Stimulated activated CD4-positive, alpha-beta T cell treated with anti-CD3 and anti-CD28 coated beads, Interleukin-1b, Interleukin-23, amount 100 ng/mL, for 48 hours (primary cell): Measurements from ENCODE around the gene GDF9.
A peak's percentile ranks its signal among the peaks of the same experiment; 100 is the strongest.

Source experiments
- DNase-seq: peaks from one replicate; pipeline ENCODE4 v3.0.0-alpha.2; 2020

GDF9 gene, protein sequence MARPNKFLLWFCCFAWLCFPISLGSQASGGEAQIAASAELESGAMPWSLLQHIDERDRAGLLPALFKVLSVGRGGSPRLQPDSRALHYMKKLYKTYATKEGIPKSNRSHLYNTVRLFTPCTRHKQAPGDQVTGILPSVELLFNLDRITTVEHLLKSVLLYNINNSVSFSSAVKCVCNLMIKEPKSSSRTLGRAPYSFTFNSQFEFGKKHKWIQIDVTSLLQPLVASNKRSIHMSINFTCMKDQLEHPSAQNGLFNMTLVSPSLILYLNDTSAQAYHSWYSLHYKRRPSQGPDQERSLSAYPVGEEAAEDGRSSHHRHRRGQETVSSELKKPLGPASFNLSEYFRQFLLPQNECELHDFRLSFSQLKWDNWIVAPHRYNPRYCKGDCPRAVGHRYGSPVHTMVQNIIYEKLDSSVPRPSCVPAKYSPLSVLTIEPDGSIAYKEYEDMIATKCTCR

GRCh38 chr5:132866342-132867045, at the start of gene GDF9, which contains the start of gene UQCRQ:
Gene GDF9 (minus strand): TSS chr5:132866469. CDS start chr5:132864533, 1,936 bp downstream.
Gene UQCRQ (plus strand): TSS chr5:132866642. CDS start chr5:132866882, 240 bp downstream.
- DNase-seq: peak; percentile 93

- DNase-seq: no peak
Observed at GRCh38 chr5:132915681-132916080, 49.4 kb upstream of the GDF9 start.

- no peak for DNase-seq
Observed at GRCh38 chr5:132909702-132910101, 43.4 kb upstream of the GDF9 start.

- no peak for DNase-seq
Observed at GRCh38 chr5:132907161-132907560, 40.9 kb upstream of the GDF9 start.

GRCh38 chr5:132905938-132906337, 39.7 kb upstream of the GDF9 start:
- no peak for DNase-seq

DNA sequence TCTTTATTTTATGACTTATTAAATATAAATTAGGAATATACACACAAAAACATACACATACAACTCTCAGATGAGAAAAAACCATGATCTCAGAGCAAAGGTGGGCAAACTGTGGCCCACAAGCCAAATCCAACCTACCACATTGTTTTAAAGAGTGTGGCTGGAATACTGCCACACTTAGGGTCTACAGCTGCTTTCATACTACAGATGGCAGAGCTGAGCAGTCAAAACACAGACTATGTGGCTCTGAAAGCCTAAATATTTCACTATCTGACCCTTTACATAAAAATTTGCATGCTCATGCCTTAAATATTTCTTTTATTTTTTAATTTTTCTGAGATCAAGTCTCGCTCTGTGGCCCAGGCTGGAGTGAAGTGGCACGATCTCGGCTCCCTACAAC, 35.5 kb upstream of the GDF9 start:
- DNase-seq: no peak

- DNase-seq: no peak
Observed at GRCh38 chr5:132901036-132901435, 34.8 kb upstream of the GDF9 start.

- no peak for DNase-seq
Observed at GRCh38 chr5:132898094-132898493, 31.8 kb upstream of the GDF9 start.

GRCh38 chr5:132896685-132897084, 30.4 kb upstream of the GDF9 start:
- no peak for DNase-seq

- DNase-seq: no peak
Observed at GRCh38 chr5:132895719-132896305, 29.5 kb upstream of the GDF9 start.

- DNase-seq: no peak
Observed at GRCh38 chr5:132890817-132891216, 24.5 kb upstream of the GDF9 start.

DNA sequence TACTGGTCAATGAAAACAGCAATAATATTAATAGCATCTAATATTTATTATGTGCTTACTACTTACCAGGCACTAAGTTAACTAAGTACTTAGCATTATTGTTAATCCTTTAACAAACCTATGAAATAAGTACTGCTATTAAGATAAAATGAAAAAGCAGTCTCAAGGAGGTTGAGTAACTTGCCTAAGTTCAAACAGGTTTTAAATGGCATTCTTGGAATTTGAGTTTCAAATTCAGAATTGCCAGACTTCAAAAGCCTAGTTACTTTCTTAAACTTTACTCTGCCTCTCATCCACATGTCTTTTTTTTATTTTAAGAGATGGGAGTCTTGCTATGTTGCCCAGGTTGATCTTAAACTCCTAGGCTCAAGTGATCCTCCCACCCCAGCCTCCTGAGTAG, 23.2 kb upstream of the GDF9 start:
- DNase-seq: no peak

GRCh38 chr5:132887283-132887682, 21.0 kb upstream of the GDF9 start:
- DNase-seq: no peak

DNA sequence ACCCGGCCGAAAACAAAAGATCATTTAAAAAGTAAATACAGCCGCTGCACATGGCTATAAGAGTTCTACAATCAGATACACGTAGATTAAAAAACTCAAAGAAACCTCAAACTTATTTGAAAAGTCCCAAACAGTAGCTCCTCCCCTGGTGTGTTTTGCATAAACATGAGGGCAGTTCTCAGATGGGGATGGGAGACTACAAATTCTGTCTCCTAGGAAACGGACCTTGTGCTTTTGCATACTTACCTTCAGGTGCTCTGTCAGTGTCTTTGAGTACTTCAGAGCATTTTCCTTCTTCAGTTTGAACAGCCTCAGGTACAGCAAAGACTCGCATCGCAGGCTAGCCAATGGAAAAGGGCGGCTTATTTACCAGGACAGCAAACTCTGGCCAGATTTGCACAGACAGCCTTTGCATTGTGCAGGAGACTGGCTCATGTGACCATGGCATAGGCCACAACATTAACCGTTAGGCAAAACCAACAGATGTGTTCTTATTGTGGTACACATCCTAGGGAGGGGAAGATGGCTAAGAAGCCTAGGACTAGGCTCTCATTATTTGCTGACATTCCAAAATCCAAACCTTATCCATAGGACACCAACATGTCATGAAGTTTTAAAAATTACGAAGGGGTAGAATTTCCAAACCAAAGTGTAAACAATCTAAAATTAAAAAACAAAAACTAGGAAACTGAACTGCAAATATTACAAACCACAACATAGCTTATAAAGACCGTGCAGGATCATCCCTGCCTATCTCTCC, 20.0 kb upstream of the GDF9 start:
- DNase-seq: no peak

- DNase-seq: no peak
Observed at GRCh38 chr5:132884548-132884947, 18.3 kb upstream of the GDF9 start.

DNA sequence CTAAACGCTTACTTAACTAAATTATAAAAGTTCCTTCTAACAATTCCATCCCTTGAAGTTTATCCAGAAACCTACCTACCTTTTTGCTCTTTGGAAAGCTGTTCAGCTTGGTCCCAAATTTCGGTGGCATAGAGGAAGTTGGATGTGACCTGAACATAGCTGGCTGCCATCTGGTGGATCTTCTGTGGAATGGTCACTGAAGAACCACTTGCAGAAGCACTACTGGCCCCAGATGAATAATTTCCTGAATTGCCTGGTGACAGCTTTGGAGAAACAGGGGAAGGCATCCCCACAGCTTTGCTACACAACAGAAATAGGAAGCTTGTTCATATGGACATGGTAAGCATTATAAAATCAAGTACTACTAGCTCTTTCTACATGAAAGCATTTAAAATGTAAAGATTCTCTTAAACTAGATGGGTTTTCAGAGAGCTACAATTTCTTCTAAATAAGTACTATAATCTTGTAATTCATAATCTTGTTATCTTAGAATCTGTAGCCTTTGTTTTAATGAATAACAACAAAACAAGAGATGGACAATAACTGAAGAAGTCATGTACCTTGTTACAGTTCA, 17.1 kb upstream of the GDF9 start:
- no peak for DNase-seq

GRCh38 chr5:132877938-132878337, 11.7 kb upstream of the GDF9 start:
- DNase-seq: no peak

DNA sequence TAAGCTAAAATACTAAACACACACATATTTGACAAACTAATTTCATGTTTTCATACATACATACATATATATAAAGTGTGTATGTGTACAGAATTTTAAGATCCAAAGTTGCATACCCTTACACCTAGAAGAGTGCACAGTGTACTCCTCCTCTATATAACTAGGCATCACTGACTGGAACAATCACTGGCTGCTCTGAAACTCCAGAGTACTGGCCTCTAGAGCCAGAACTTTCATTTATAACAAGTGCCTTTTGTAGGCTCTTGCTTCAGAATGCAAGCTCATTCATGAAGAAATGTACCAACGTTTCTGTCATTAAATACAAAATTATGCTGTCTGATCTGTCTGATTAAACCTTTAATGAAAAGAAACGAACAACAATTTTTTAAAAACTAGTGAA, 11.2 kb upstream of the GDF9 start:
- no peak for DNase-seq

GRCh38 chr5:132876020-132876759, 9.9 kb upstream of the GDF9 start:
- no peak for DNase-seq

DNA sequence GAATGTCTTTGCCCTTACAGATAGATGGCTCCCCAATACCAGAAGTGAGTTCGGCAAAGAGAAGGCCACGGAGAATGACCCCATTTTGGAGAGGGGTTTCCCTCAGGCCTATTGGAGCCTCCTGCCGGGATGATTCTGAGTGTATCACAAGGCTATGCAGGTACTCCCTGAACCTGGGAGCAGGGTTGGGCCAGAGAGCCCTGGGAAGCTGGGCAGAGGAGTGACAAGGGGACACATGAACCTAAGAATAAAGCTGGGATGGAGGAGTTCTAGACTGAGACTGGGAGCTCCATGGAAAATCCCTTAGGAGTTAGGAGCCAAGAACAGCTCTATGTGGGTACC, 7.6 kb upstream of the GDF9 start:
- no peak for DNase-seq

GRCh38 chr5:132873119-132873929, 7.1 kb upstream of the GDF9 start, which contains the start of gene LEAP2:
Gene LEAP2 (plus strand): TSS chr5:132873668. CDS start chr5:132873695, 27 bp downstream.
- no peak for DNase-seq
